Endothelial cell of umbilical vein (primary cell): ENCODE measurements around the gene KXD1. TPM values are rescaled to one million over a fixed set of nuclear protein-coding genes. Genes with fewer than 3 reads are reported as not detected.

Experiments used
- BruUV-seq: library from RNA; stranded (reverse); fragments of 400-500 nt; replicated peaks from 2 replicates; lab custom pipeline; 2021; lab: Mats Ljungman, UMichigan
- CTCF ChIA-PET: fragments of 300-600, 350-600 bp; sonication (Branson Sonifier 250); formaldehyde crosslinking; loops from one replicate; lab custom pipeline; 2021; ENCODE audit warnings: antibody characterized with exemption, inconsistent platforms; lab: Charles Lee
- POLR2A ChIA-PET: fragments of 300-600, 350-600 bp; sonication (Branson Sonifier 250); formaldehyde crosslinking; loops from one replicate; lab custom pipeline; 2021; ENCODE audit warnings: antibody characterized with exemption, inconsistent platforms; lab: Charles Lee
- DNase-seq: peaks from one replicate; pipeline ENCODE4 v3.0.0-alpha.2; 2011; ENCODE audit warnings: low read depth, low spot score
- FAIRE-seq: peaks from 2 replicates; lab custom pipeline; 2011; peaks lifted over from hg19 to GRCh38; lab: Jason Lieb, UNC
- H2AFZ ChIP-seq: 2 replicates; pipeline ENCODE4 v1.6.0; 2012; ENCODE audit warnings: low read depth, low read length, control low read depth, inconsistent platforms
- H3K27ac ChIP-seq: 2 replicates; pipeline ENCODE4 v1.5.1; 2011; ENCODE audit warnings: low read depth, mild to moderate bottlenecking, control low read depth, low read length, moderate library complexity; ENCODE audit not compliant: insufficient read depth
- H3K27me3 ChIP-seq, 2 experiments: 2 replicates each; pipeline versions ENCODE4 v1.6.0 to v1.6.1; 2011; ENCODE audit warnings: low read length in 2 of 2, mixed read lengths in 1 of 2; ENCODE audit not compliant: control insufficient read depth in 2 of 2, insufficient read depth in 2 of 2
- H3K36me3 ChIP-seq, 2 experiments: 2 replicates in 1 of 2; 3 replicates in 1 of 2; pipeline ENCODE4 v1.5.1; 2011; ENCODE audit warnings: low read length in 2 of 2, mild to moderate bottlenecking in 1 of 2, moderate library complexity in 1 of 2; ENCODE audit not compliant: control insufficient read depth in 2 of 2, insufficient read depth in 2 of 2; ENCODE audit errors: extremely low read depth in 1 of 2
- H3K4me1 ChIP-seq: 3 replicates; pipeline ENCODE4 v1.5.1; 2011; ENCODE audit warnings: mild to moderate bottlenecking, low read length; ENCODE audit not compliant: control insufficient read depth, insufficient read depth; ENCODE audit errors: extremely low read depth
- H3K4me2 ChIP-seq: 2 replicates; pipeline ENCODE4 v1.6.1; 2011; ENCODE audit warnings: low read length, control low read depth, mixed read lengths; ENCODE audit not compliant: insufficient read depth
- H3K4me3 ChIP-seq, 3 experiments: fragments of 200-600 bp in 1 of 3; sonication (generic), shearing (Covaris generic) in 1 of 3; replicated peaks in 1 of 3; 2 replicates each; pipeline ENCODE4 v1.5.1; 2011 to 2016; ENCODE audit warnings: control low read depth in 3 of 3, low read length in 3 of 3, mild to moderate bottlenecking in 2 of 3, inconsistent platforms in 1 of 3, low read depth in 1 of 3, moderate library complexity in 1 of 3; ENCODE audit not compliant: insufficient read depth in 1 of 3
- H3K79me2 ChIP-seq: 2 replicates; pipeline ENCODE4 v1.6.0; 2012; ENCODE audit warnings: low read length, inconsistent platforms; ENCODE audit not compliant: control insufficient read depth, insufficient read depth
- H3K9ac ChIP-seq: replicated peaks from 2 replicates; pipeline ENCODE3; 2011; ENCODE audit warnings: low read length, control low read depth; ENCODE audit not compliant: insufficient read depth; ENCODE audit errors: extremely low read depth
- H3K9me1 ChIP-seq: replicated peaks from 3 replicates; pipeline ENCODE4 v1.6.0; 2011; ENCODE audit warnings: mild to moderate bottlenecking, low read length; ENCODE audit not compliant: control insufficient read depth, insufficient read depth; ENCODE audit errors: extremely low read depth
- H3K9me3 ChIP-seq: replicated peaks from 2 replicates; pipeline ENCODE4 v1.5.1; 2012; ENCODE audit warnings: low read length, inconsistent platforms; ENCODE audit not compliant: control insufficient read depth, insufficient read depth
- H4K20me1 ChIP-seq: replicated peaks from 2 replicates; pipeline ENCODE3; 2011; ENCODE audit warnings: mild to moderate bottlenecking, low read length; ENCODE audit not compliant: control insufficient read depth, insufficient read depth; ENCODE audit errors: extremely low read depth
- CTCF ChIP-seq, 2 donors: IDR thresholded peaks; 1 replicate in 1 of 2; 2 replicates in 1 of 2; pipeline ENCODE4 v1.5.1; 2011; ENCODE audit warnings: low read length in 2 of 2, mild to moderate bottlenecking in 2 of 2, moderate library complexity in 2 of 2, control low read depth in 1 of 2, inconsistent platforms in 1 of 2, low read depth in 1 of 2; ENCODE audit not compliant: insufficient read depth in 1 of 2; ENCODE audit errors: extremely low read depth in 1 of 2
- EZH2 ChIP-seq: IDR thresholded peaks from 2 replicates; pipeline ENCODE4 v1.6.1; 2012; ENCODE audit warnings: borderline replicate concordance, low read depth, mild to moderate bottlenecking, moderate library complexity, low read length, inconsistent platforms; ENCODE audit not compliant: severe bottlenecking
- FOS ChIP-seq: IDR thresholded peaks from 2 replicates; pipeline ENCODE4 v1.6.1; 2011; ENCODE audit warnings: mild to moderate bottlenecking, low read length, moderate library complexity, borderline replicate concordance; ENCODE audit not compliant: insufficient read depth
- GATA2 ChIP-seq: IDR thresholded peaks from 2 replicates; pipeline ENCODE4 v1.7.0; 2011; ENCODE audit warnings: low read depth, mild to moderate bottlenecking, moderate library complexity, mixed read lengths, low read length; ENCODE audit not compliant: insufficient read length, insufficient read depth
- JUN ChIP-seq: IDR thresholded peaks from 2 replicates; pipeline ENCODE4 v1.6.1; 2011; ENCODE audit warnings: borderline replicate concordance, low read depth; ENCODE audit not compliant: insufficient read length, insufficient read depth
- MAX ChIP-seq: IDR thresholded peaks from 2 replicates; pipeline ENCODE4 v1.6.1; 2011; ENCODE audit not compliant: insufficient read depth, insufficient read length
- MYC ChIP-seq: IDR thresholded peaks from one replicate; pipeline ENCODE4 v1.6.1; 2011; ENCODE audit warnings: mild to moderate bottlenecking, low read depth, low read length
- POLR2A ChIP-seq: IDR thresholded peaks from 2 replicates; pipeline ENCODE4 v1.6.1; 2012; ENCODE audit warnings: low read depth, mild to moderate bottlenecking, control low read depth, low read length
- POLR2AphosphoS5 ChIP-seq: IDR thresholded peaks from 2 replicates; pipeline ENCODE4 v1.6.1; 2012; ENCODE audit warnings: low read depth, mild to moderate bottlenecking, control low read depth, low read length, moderate library complexity; ENCODE audit not compliant: insufficient read depth
- dilution Hi-C: fragments of 300-500 bp; cut with MboI; formaldehyde crosslinking; loops from one replicate; pipeline ENCODE4 v1.15.0; 2019; ENCODE audit warnings: low sequenced_read_pairs; ENCODE audit not compliant: extremely low pct_ligation_motif_present
- intact Hi-C: fragments of 100-400 bp; cut with micrococcal nuclease; formaldehyde crosslinking; loops from one replicate; pipeline ENCODE4 v1.10.0; 2022
- polyA plus RNA-seq, 4 experiments: library from polyadenylated mRNA; depleted of rRNA in 3 of 4; stranded (reverse) in 3 of 4; unstranded in 1 of 4; fragments of >200 nt; gene quantifications; 2 replicates each; pipeline versions ENCODE4 v1.2.1 to v1.2.3, GENCODE V29; 2011 to 2012; ENCODE audit warnings: missing spikeins in 1 of 4
- total RNA-seq: library from RNA; stranded (reverse); gene quantifications from 2 replicates; pipeline ENCODE4 v1.2.3, GENCODE V29; 2021

The KXD1 gene
- total and polyA plus RNA-seq, 2 donors (not counting 3 experiments of a cell fraction or from before 2014, with no cell fraction given): 134 to 186 TPM

GRCh38 chr19:18558604-18559003 lies 934 bp downstream of the KXD1 start:
- intact Hi-C loops: no loop called here
- no peak for TF ChIP-seq POLR2AphosphoS5
- DNase-seq (peak; percentile 31), FAIRE-seq (no peak)
- ChIA-PET POLR2A (interaction anchor here (0.6 to 1.8 kb wide), 2 partner anchors 32 to 37 kb away, joined by 8 to 9 read pairs; partner anchors contain the start of gene ELL), CTCF (interaction anchor here (0.6 to 2.0 kb wide), 9 partner anchors 13 to 114 kb away, joined by 3 to 12 read pairs (median 3); partner anchors contain the start of genes ELL, FKBP8 and UBA52)
- Histone ChIP-seq H3K27ac (peak overlapping the region; percentile 84), H3K4me1 (peaks cover 30% of the 10 kb centered on the region), H2AFZ (no peak overlapping the region), H3K9ac (peak overlapping the region; percentile 89), H3K79me2 (peaks cover 28% of the 10 kb centered on the region), H4K20me1 (no peaks in the 10 kb centered on the region), H3K27me3 (no peaks in the 10 kb centered on the region), H3K36me3 (no peaks in the 10 kb centered on the region), H3K9me1 (no peaks in the 10 kb centered on the region), H3K9me3 (no peaks in the 10 kb centered on the region), H3K4me3 (peak overlapping the region; percentile 56 to 90 (median 81)), H3K4me2 (peak overlapping the region; percentile 91)
- no TSS peak for BruUV-seq
- dilution Hi-C loops: no loop called here

GRCh38 chr19:18559685-18560084 lies 2.0 kb downstream of the KXD1 start:
- POLR2A ChIA-PET: no interaction called here
- Histone ChIP-seq H3K9me1 (no peaks in the 10 kb centered on the region), H3K4me2 (peak overlapping the region; percentile 10), H2AFZ (no peak overlapping the region), H3K4me1 (peaks cover 30% of the 10 kb centered on the region), H3K27me3 (no peaks in the 10 kb centered on the region), H3K27ac (no peak overlapping the region), H3K9ac (no peak overlapping the region), H3K79me2 (peaks cover 28% of the 10 kb centered on the region), H3K4me3 (no peak overlapping the region), H3K9me3 (no peaks in the 10 kb centered on the region), H3K36me3 (peaks cover 2 to 5% of the 10 kb centered on the region in 2 experiments), H4K20me1 (no peaks in the 10 kb centered on the region)
- intact Hi-C loops: no loop called here
- TF ChIP-seq FOS: no peak
- no peak for TF ChIP-seq GATA2
- no peak for TF ChIP-seq CTCF (IDR thresholded peaks at IDR 0.05; ENCODE audit: extremely low read depth in 1 of 2, insufficient read depth in 1 of 2, low read depth in 1 of 2, low read length in 2 of 2)
- no peak for TF ChIP-seq POLR2A
- TF ChIP-seq EZH2: no peak
- no peak for TF ChIP-seq MAX
- TF ChIP-seq MYC: no peak
- TF ChIP-seq POLR2AphosphoS5: no peak
- TF ChIP-seq JUN: no peak
- CTCF ChIA-PET: interaction anchor here (1.0 to 1.4 kb wide), 3 partner anchors 30 to 287 kb away, joined by 3 to 4 read pairs (median 3); no protein-coding TSS in a partner anchor
- no TSS peak for BruUV-seq
- dilution Hi-C loops: no loop called here
- DNase-seq (no peak), FAIRE-seq (peak; percentile 65)
